Motor neuron (in vitro differentiated cells): ENCODE data around the gene DDIAS. TPM values are rescaled to one million over a fixed set of nuclear protein-coding genes. Genes with fewer than 3 reads are reported as not detected.
"Not testable (repeated sequence)": the region's sequence is repeated elsewhere in the genome, so short reads cannot be mapped to it uniquely, and the experiment has no call there.

Source experiments
- ATAC-seq, 8 experiments: fragments of 200-7000 bp; cut with Tn5 transposase; replicated peaks in 6 of 8; 2 replicates each; pipeline ENCODE4 v1.8.0; 2021; ENCODE audit warnings: mild to moderate bottlenecking in 8 of 8, moderate library complexity in 8 of 8
- H3K27ac ChIP-seq, 2 donors: fragments of 250-450 bp; sonication (Bioruptor Pico); 2 replicates each; pipeline ENCODE4 v1.9.0; 2021; ENCODE audit warnings: antibody characterized with exemption in 2 of 2, mild to moderate bottlenecking in 2 of 2, moderate library complexity in 1 of 2
- H3K4me1 ChIP-seq, 2 donors: fragments of 250-450 bp; sonication (Bioruptor Pico); replicated peaks in 1 of 2; 2 replicates each; pipeline ENCODE4 v1.6.1; 2021; ENCODE audit warnings: antibody characterized with exemption in 2 of 2, mild to moderate bottlenecking in 2 of 2, moderate library complexity in 1 of 2
- H3K4me3 ChIP-seq, 5 donors: fragments of 250-450 bp; sonication (Bioruptor Pico); 2 replicates each; pipeline ENCODE4 v1.9.0; 2021; ENCODE audit warnings: antibody characterized with exemption in 5 of 5, mild to moderate bottlenecking in 5 of 5, moderate library complexity in 4 of 5
- WGBS, 10 experiments: fragments of 450-650 bp; shearing (Covaris generic); methylation state at CpG; one replicate each; pipeline ENCODE4 v1.0.0; 2022; 5-methylcytosine and 5-hydroxymethylcytosine counted together
- in situ Hi-C, 9 experiments: fragments of 400-800 bp; cut with MboI; loops; one replicate each; pipeline ENCODE4 v1.15.0; 2021; ENCODE audit warnings: low sequenced_read_pairs in 9 of 9, low pct_unique_long_range_greater_than_20kb in 2 of 9; ENCODE audit not compliant: unreplicated experiment in 9 of 9
- total RNA-seq, 8 experiments: library from RNA; unstranded; fragments of 300-600 nt; gene quantifications; 2 replicates each; pipeline versions ENCODE4 v1.2.3 to v1.2.4, GENCODE V29; 2022

DDIAS gene
- total RNA-seq, 8 experiments from 2014 or later = 0.23 to 9.4 (median 0.77) TPM

GRCh38 chr11:82906931-82907330 is 5.4 kb downstream of the DDIAS start:
- peak in 1 of 8 experiments; percentile 41 for ATAC-seq
- H3K27ac ChIP-seq = no peak overlapping the region
- in situ Hi-C loops = loop anchor here (25.0 kb wide), 6 partner anchors 155 to 905 kb away; partner anchors contain the start of genes ANKRD42 (in 1 of the 9) and RAB30 (in 1 of the 9)
- H3K4me3 ChIP-seq = no peak overlapping the region
- peaks cover 10 to 15% of the 10 kb centered on the region in 2 donors for H3K4me1 ChIP-seq
- WGBS, 10 experiments = 5 to 100% (median 12%) methylated on average over 1 to 2 of the region's 2 CpGs

- in situ Hi-C loops = loop anchor here (25.0 kb wide), 6 partner anchors 155 to 905 kb away; partner anchors contain the start of genes ANKRD42 (in 1 of the 9) and RAB30 (in 1 of the 9)
These were observed 5.8 kb downstream of the DDIAS start for GRCh38 chr11:82907371-82907770.

GRCh38 chr11:82908311-82908710 is 6.8 kb downstream of the DDIAS start:
- no peak for ATAC-seq
- Histone ChIP-seq H3K4me1 (peaks cover 10 to 15% of the 10 kb centered on the region in 2 donors), H3K4me3 (no peak overlapping the region), H3K27ac (no peak overlapping the region)
- in situ Hi-C loops = loop anchor here (25.0 kb wide), 6 partner anchors 154 to 904 kb away; partner anchors contain the start of genes ANKRD42 (in 1 of the 9) and RAB30 (in 1 of the 9)

More at GRCh38 chr11:82907371-82907770, 5.8 kb downstream of the DDIAS start:
- 69 to 95% (median 89%) methylated on average over 2 to 5 of the region's 5 CpGs; no CpG with 5 or more reads in 1 of the 10 experiments for WGBS, 10 experiments
- ATAC-seq = peak in 2 of 8 experiments; percentile 23 to 35
- Histone ChIP-seq H3K4me3 (no peak overlapping the region), H3K4me1 (peaks cover 10 to 15% of the 10 kb centered on the region in 2 donors), H3K27ac (no peak overlapping the region)

GRCh38 chr11:82909015-82909640 is 7.6 kb downstream of the DDIAS start:
- Histone ChIP-seq H3K4me3 (no peak overlapping the region), H3K4me1 (peaks cover 10 to 15% of the 10 kb centered on the region in 2 donors), H3K27ac (no peak overlapping the region)
- in situ Hi-C loops = loop anchor here (25.0 kb wide), 6 partner anchors 153 to 903 kb away; partner anchors contain the start of genes ANKRD42 (in 1 of the 9) and RAB30 (in 1 of the 9)
- peak in 1 of 8 experiments; percentile 35 for ATAC-seq
- 27 to 100% (median 73%) methylated on average over 1 to 7 of the region's 7 CpGs for WGBS, 10 experiments

GRCh38 chr11:82919786-82920185 is 18.2 kb downstream of the DDIAS start:
- not testable (repeated sequence) for H3K4me3 ChIP-seq, H3K27ac ChIP-seq, ATAC-seq, H3K4me1 ChIP-seq
- in situ Hi-C loops = loop anchor here (25.0 kb wide), 6 partner anchors 143 to 893 kb away; partner anchors contain the start of genes ANKRD42 (in 1 of the 9) and RAB30 (in 1 of the 9)
- WGBS, 10 experiments = 80 to 100% (median 93%) methylated on average over 1 to 8 of the region's 10 CpGs; no CpG with 5 or more reads in 3 of the 10 experiments

GRCh38 chr11:82920227-82920626 is 18.7 kb downstream of the DDIAS start:
- 82 to 100% (median 90%) methylated on average over 1 to 3 of the region's 3 CpGs for WGBS, 10 experiments
- H3K4me3 ChIP-seq, H3K4me1 ChIP-seq, H3K27ac ChIP-seq, ATAC-seq: not testable (repeated sequence)
- in situ Hi-C loops = loop anchor here (25.0 kb wide), 6 partner anchors 142 to 892 kb away; partner anchors contain the start of genes ANKRD42 (in 1 of the 9) and RAB30 (in 1 of the 9)

- H3K4me3 ChIP-seq, H3K27ac ChIP-seq, H3K4me1 ChIP-seq, ATAC-seq: not testable (repeated sequence)
- WGBS, 10 experiments = 50 to 100% (median 91%) methylated on average over 1 to 7 of the region's 8 CpGs
- in situ Hi-C loops = loop anchor here (25.0 kb wide), 6 partner anchors 140 to 890 kb away; partner anchors contain the start of genes ANKRD42 (in 1 of the 9) and RAB30 (in 1 of the 9)
These were observed 21.0 kb downstream of the DDIAS start for GRCh38 chr11:82922396-82923173.

DNA sequence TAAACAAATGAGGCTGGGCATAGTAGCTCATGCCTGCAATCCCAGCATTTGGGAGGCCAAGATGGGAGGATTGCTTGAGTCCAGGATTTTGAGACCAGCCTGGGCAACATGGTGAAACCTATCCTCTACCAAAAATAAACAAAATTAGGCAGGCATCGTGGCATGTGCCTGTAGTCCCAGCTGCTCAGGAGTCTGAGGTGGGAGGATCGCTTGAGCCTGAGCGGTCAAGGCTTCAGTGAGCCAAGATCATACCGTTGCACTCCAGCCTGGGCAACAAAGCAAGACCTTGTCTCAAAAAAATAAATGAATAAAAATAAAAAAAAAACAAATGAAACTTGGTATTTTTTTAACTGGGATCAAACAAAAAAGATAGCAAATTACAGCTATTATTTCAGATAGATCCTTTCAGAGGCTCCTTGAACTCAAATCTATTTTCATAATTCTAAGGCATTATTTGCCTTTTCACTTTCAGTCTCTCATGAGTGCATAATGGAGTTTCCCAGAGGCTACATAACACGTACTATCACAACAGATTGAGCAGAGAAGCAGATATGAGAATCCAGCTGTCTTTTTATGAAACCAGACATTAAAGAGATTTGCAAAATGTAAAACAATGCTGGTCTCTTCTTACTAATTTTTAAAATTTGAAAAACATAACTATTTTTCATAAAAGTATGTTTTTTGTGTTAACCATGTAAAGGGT is 23.1 kb downstream of the DDIAS start:
- 82 to 100% (median 95%) methylated on average over 1 to 5 of the region's 5 CpGs; no CpG with 5 or more reads in 3 of the 10 experiments for WGBS, 10 experiments
- no peaks in the 10 kb centered on the region for H3K4me1 ChIP-seq
- no peak overlapping the region for H3K4me3 ChIP-seq
- no peak for ATAC-seq
- in situ Hi-C loops = loop anchor here (25.0 kb wide), 6 partner anchors 138 to 888 kb away; partner anchors contain the start of genes ANKRD42 (in 1 of the 9) and RAB30 (in 1 of the 9)
- no peak overlapping the region for H3K27ac ChIP-seq

DNA sequence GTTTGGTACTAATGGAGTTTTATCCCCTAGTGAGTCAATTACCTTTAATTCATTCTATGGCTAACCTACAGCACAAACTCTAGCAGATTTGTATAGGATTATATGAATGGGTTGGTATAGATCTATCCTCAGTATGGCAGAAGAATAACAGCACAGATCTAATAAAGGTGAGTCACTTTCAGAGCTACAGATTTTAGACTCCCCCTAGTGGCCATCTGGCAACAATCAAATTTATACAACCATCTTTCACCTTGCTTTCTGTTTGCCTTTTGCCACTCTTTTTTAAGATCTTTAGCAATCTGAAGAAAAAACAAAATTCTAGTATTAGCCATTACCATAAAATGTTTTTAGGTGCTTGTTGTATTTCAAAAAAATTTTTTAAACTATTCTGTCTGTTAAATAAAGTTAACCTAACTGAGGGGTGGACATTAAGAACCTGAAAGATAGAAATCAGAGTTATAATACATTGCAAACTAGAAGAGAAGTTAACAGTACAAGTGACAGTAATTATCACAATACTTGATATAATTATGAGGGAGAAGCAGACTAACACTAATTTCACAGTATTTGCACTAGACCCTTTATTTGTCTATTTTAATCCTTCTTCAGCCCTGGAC is 25.8 kb downstream of the DDIAS start:
- H3K4me1 ChIP-seq = no peaks in the 10 kb centered on the region
- H3K27ac ChIP-seq = no peak overlapping the region
- in situ Hi-C loops = no loop called here
- ATAC-seq = peak in 6 of 8 experiments; percentile 39 to 75 (median 64)
- H3K4me3 ChIP-seq = no peak overlapping the region

DNA sequence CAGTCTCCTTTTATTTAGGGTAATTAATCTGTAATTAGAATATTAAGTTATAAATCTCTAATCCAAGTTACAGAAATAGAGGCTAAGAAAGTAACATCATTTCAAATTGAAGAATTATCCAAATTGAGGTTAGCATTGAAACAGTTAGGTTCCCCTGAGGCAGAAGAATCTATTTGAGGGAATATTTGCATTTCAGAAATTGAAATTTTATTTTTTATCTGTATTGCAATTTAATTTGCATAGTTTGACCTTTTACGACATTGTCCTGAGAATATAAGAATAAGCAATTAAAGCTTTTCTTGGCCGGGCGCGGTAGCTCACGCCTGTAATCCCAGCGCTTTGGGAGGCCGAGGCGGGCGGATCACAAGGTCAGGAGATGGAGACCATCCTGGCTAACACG is 27.6 kb downstream of the DDIAS start:
- in situ Hi-C loops = no loop called here
- no peaks in the 10 kb centered on the region for H3K4me1 ChIP-seq
- ATAC-seq = no peak
- WGBS, 10 experiments = 20 to 100% (median 96%) methylated on average over 1 to 8 of the region's 10 CpGs; no CpG with 5 or more reads in 3 of the 10 experiments
- no peak overlapping the region for H3K27ac ChIP-seq
- H3K4me3 ChIP-seq = no peak overlapping the region

DNA sequence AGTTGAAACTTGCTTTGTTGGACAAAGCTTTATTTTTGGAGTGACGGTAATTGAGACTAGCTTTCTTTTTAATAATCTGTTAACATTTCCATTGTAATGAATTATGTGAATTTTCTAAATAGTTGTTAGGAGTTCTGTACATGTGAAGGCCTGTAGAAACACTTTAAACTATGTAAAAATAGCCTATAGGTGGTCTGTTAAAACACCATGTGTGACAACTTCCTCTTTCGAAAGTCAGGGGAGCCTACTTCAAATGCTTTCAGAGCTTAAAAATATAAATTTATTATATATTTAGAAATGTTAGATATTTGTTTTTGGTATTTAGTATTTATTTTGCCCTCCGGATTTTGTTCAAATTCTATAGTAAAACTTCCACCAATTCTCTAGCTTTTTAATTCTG is 28.7 kb downstream of the DDIAS start:
- no peaks in the 10 kb centered on the region for H3K4me1 ChIP-seq
- WGBS, 10 experiments = 58 to 100% (median 85%) methylated on average over 1 to 3 of the region's 3 CpGs; no CpG with 5 or more reads in 1 of the 10 experiments
- no peak overlapping the region for H3K4me3 ChIP-seq
- H3K27ac ChIP-seq = no peak overlapping the region
- ATAC-seq = no peak
- in situ Hi-C loops = no loop called here

DNA sequence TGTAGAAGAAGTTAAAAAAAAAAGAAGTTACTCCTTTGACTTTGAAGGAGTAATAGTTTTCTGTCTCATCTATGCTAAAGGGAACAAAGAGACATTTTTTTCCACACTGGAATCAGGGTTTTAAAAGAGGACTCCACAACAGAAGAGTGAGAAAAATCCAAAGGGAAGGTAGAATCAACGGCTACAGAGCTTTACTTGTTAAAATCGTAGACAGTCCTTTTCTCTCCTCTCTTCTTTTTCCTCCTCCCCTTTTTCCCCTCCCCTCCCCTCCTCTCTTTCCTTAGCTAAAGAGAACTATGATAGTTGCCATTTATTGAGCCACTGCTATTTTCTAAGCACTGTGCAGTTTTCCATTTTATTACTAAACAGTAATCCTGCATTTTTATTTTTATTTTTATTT is 29.2 kb downstream of the DDIAS start:
- in situ Hi-C loops = no loop called here

More for the DNA sequence above, 29.2 kb downstream of the DDIAS start:
- no peak overlapping the region for H3K4me3 ChIP-seq
- no peak for ATAC-seq
- H3K4me1 ChIP-seq = no peaks in the 10 kb centered on the region
- no peak overlapping the region for H3K27ac ChIP-seq
- 48 to 100% (median 86%) methylated on average over 1 to 2 of the region's 2 CpGs; no CpG with 5 or more reads in 1 of the 10 experiments for WGBS, 10 experiments
